T-helper 1 cell treated with Interleukin-12 subunit alpha and Interleukin-12 subunit beta and Interleukin-4 antibody, amounts not matched to agents 30 μg/mL and 1 μg/mL, for 36 hours (primary cell): ENCODE measurements around the gene TCEAL7.
A peak's percentile ranks its signal among the peaks of the same experiment; 100 is the strongest.
"Not testable (repeated sequence)": the region's sequence is repeated elsewhere in the genome, so short reads cannot be mapped to it uniquely, and the experiment has no call there.

Experiments
- H3K27ac Mint-ChIP-seq: one replicate; pipeline ENCODE4 v1.8.0; 2021; ENCODE audit warnings: mild to moderate bottlenecking, mixed read lengths
- H3K27me3 Mint-ChIP-seq: one replicate; pipeline ENCODE4 v1.8.0; 2021; ENCODE audit warnings: low read depth, mixed read lengths
- H3K36me3 Mint-ChIP-seq: one replicate; pipeline ENCODE4 v1.8.0; 2021; ENCODE audit warnings: low read depth, mixed read lengths
- H3K4me1 Mint-ChIP-seq: one replicate; pipeline ENCODE4 v1.8.0; 2021; ENCODE audit warnings: low read depth, mixed read lengths
- H3K4me3 Mint-ChIP-seq: one replicate; pipeline ENCODE4 v1.8.0; 2021; ENCODE audit warnings: mild to moderate bottlenecking, moderate library complexity, mixed read lengths
- H3K9me3 Mint-ChIP-seq: one replicate; pipeline ENCODE4 v1.8.0; 2021; ENCODE audit warnings: mixed read lengths

TCEAL7 gene

GRCh38 chrX:103329991-103330390, at the start of gene TCEAL7:
TSS of gene TCEAL7 (plus strand) at chrX:103330239. CDS start at chrX:103331404, 1,165 bp downstream.
- H3K27ac Mint-ChIP-seq, result no peak within 1 kb of the TSS
- H3K27me3 Mint-ChIP-seq, result peaks cover 7% of the 10 kb centered on the region
- no peaks in the 10 kb centered on the region for H3K36me3 Mint-ChIP-seq
- no peak within 1 kb of the TSS for H3K4me3 Mint-ChIP-seq
- H3K9me3 Mint-ChIP-seq, result no peaks in the 10 kb centered on the region
- peaks cover 5% of the 10 kb centered on the region for H3K4me1 Mint-ChIP-seq

- H3K36me3 Mint-ChIP-seq, result no peaks in the 10 kb centered on the region
- H3K9me3 Mint-ChIP-seq, result no peaks in the 10 kb centered on the region
- no peak overlapping the region for H3K27ac Mint-ChIP-seq
- H3K4me1 Mint-ChIP-seq, result no peaks in the 10 kb centered on the region
- H3K4me3 Mint-ChIP-seq, result no peak overlapping the region
- H3K27me3 Mint-ChIP-seq, result peaks cover 7% of the 10 kb centered on the region
These were observed 36.9 kb upstream of the TCEAL7 start for GRCh38 chrX:103293118-103293517.

- Mint-ChIP-seq H3K4me3 (no peak overlapping the region), H3K36me3 (no peaks in the 10 kb centered on the region), H3K27ac (no peak overlapping the region), H3K9me3 (no peaks in the 10 kb centered on the region), H3K27me3 (peaks cover 5% of the 10 kb centered on the region), H3K4me1 (no peaks in the 10 kb centered on the region)
These were observed 25.3 kb upstream of the TCEAL7 start for GRCh38 chrX:103304705-103305104.

GRCh38 chrX:103305666-103306065, 24.4 kb upstream of the TCEAL7 start:
- not testable (repeated sequence) for H3K9me3 Mint-ChIP-seq, H3K4me1 Mint-ChIP-seq, H3K4me3 Mint-ChIP-seq, H3K36me3 Mint-ChIP-seq, H3K27me3 Mint-ChIP-seq, H3K27ac Mint-ChIP-seq

- Mint-ChIP-seq H3K27ac (no peak overlapping the region), H3K4me1 (no peaks in the 10 kb centered on the region), H3K36me3 (no peaks in the 10 kb centered on the region), H3K9me3 (no peaks in the 10 kb centered on the region), H3K27me3 (peaks cover 6% of the 10 kb centered on the region), H3K4me3 (no peak overlapping the region)
These were observed 20.0 kb upstream of the TCEAL7 start for GRCh38 chrX:103309860-103310554.

- no peak within 1 kb of the TSS for H3K27ac Mint-ChIP-seq
- H3K9me3 Mint-ChIP-seq, result no peaks in the 10 kb centered on the region
- peaks cover 6% of the 10 kb centered on the region for H3K27me3 Mint-ChIP-seq
- no peaks in the 10 kb centered on the region for H3K4me1 Mint-ChIP-seq
- H3K4me3 Mint-ChIP-seq, result peak within 1 kb of the TSS; percentile 69
- H3K36me3 Mint-ChIP-seq, result no peaks in the 10 kb centered on the region
These were observed 19.3 kb upstream of the TCEAL7 start, which contains the start of gene BEX2 for GRCh38 chrX:103310555-103311398. TSS of gene BEX2 (minus strand) at chrX:103310990. CDS start at chrX:103309976, 1,014 bp downstream.

- Mint-ChIP-seq H3K27me3 (peaks cover 6% of the 10 kb centered on the region), H3K27ac (no peak overlapping the region), H3K9me3 (no peaks in the 10 kb centered on the region), H3K4me3 (no peak overlapping the region), H3K36me3 (no peaks in the 10 kb centered on the region), H3K4me1 (no peaks in the 10 kb centered on the region)
These were observed 18.6 kb upstream of the TCEAL7 start for GRCh38 chrX:103311399-103311780.

GRCh38 chrX:103330681-103331288, 746 bp downstream of the TCEAL7 start:
- no peak overlapping the region for H3K4me3 Mint-ChIP-seq

GRCh38 chrX:103338663-103339062, 8.6 kb downstream of the TCEAL7 start:
- H3K4me3 Mint-ChIP-seq, result no peak overlapping the region
- no peaks in the 10 kb centered on the region for H3K4me1 Mint-ChIP-seq
- H3K36me3 Mint-ChIP-seq, result no peaks in the 10 kb centered on the region
- no peaks in the 10 kb centered on the region for H3K9me3 Mint-ChIP-seq
- H3K27ac Mint-ChIP-seq, result no peak overlapping the region
- peaks cover 9% of the 10 kb centered on the region for H3K27me3 Mint-ChIP-seq

More at GRCh38 chrX:103330681-103331288, 746 bp downstream of the TCEAL7 start:
- Mint-ChIP-seq H3K36me3 (no peaks in the 10 kb centered on the region), H3K27ac (no peak overlapping the region), H3K4me1 (peaks cover 5% of the 10 kb centered on the region), H3K27me3 (peaks cover 7% of the 10 kb centered on the region), H3K9me3 (no peaks in the 10 kb centered on the region)

GRCh38 chrX:103343105-103343504, 13.1 kb downstream of the TCEAL7 start:
- Mint-ChIP-seq H3K36me3 (no peaks in the 10 kb centered on the region), H3K9me3 (no peaks in the 10 kb centered on the region), H3K4me3 (no peak overlapping the region), H3K27me3 (peaks cover 5% of the 10 kb centered on the region), H3K4me1 (no peaks in the 10 kb centered on the region), H3K27ac (no peak overlapping the region)

- Mint-ChIP-seq H3K27me3 (peaks cover 5% of the 10 kb centered on the region), H3K9me3 (no peaks in the 10 kb centered on the region), H3K36me3 (no peaks in the 10 kb centered on the region), H3K4me1 (no peaks in the 10 kb centered on the region), H3K4me3 (no peak overlapping the region), H3K27ac (no peak overlapping the region)
These were observed 14.6 kb downstream of the TCEAL7 start for GRCh38 chrX:103344606-103345005.

- Mint-ChIP-seq H3K4me3 (no peak overlapping the region), H3K27me3 (no peaks in the 10 kb centered on the region), H3K27ac (no peak overlapping the region), H3K9me3 (no peaks in the 10 kb centered on the region), H3K4me1 (no peaks in the 10 kb centered on the region), H3K36me3 (no peaks in the 10 kb centered on the region)
These were observed 17.8 kb downstream of the TCEAL7 start for GRCh38 chrX:103347682-103348397.

- Mint-ChIP-seq H3K9me3 (no peaks in the 10 kb centered on the region), H3K4me3 (peak within 1 kb of the TSS; percentile 76), H3K4me1 (peaks cover 2% of the 10 kb centered on the region), H3K27me3 (peaks cover 13% of the 10 kb centered on the region), H3K27ac (no peak within 1 kb of the TSS), H3K36me3 (no peaks in the 10 kb centered on the region)
These were observed 26.2 kb downstream of the TCEAL7 start, which contains the start of gene TCEAL9 for GRCh38 chrX:103356130-103356798. TSS of gene TCEAL9 (plus strand) at chrX:103356506. CDS start at chrX:103357685, 1,179 bp downstream.

- H3K27me3 Mint-ChIP-seq, result peaks cover 13% of the 10 kb centered on the region
- peak overlapping the region; percentile 76 for H3K4me3 Mint-ChIP-seq
- H3K27ac Mint-ChIP-seq, result no peak overlapping the region
- H3K4me1 Mint-ChIP-seq, result peaks cover 2% of the 10 kb centered on the region
- H3K9me3 Mint-ChIP-seq, result no peaks in the 10 kb centered on the region
- H3K36me3 Mint-ChIP-seq, result no peaks in the 10 kb centered on the region
These were observed 26.8 kb downstream of the TCEAL7 start for GRCh38 chrX:103356858-103357257.
